H1 (cell line): ENCODE results near the gene THBS4. TPM values are rescaled to one million over a fixed set of nuclear protein-coding genes. Genes with fewer than 3 reads are reported as not detected.

Experiments used
- CTCF ChIA-PET: fragments of 300-600 bp; sonication (Branson Sonifier 250); formaldehyde crosslinking; loops from one replicate; lab custom pipeline; 2021; ENCODE audit not compliant: partially characterized antibody; lab: Charles Lee
- POLR2A ChIA-PET: fragments of 300-600 bp; sonication (Branson Sonifier 250); formaldehyde crosslinking; loops from one replicate; lab custom pipeline; 2021; ENCODE audit warnings: inconsistent platforms; ENCODE audit not compliant: partially characterized antibody; lab: Charles Lee
- DNase-seq, 2 experiments: peaks; one replicate each; pipeline versions ENCODE4 v3.0.0 to v3.0.0-alpha.2; 2010 to 2022; ENCODE audit warnings: low spot score in 2 of 2, low read depth in 1 of 2, mixed read lengths in 1 of 2
- FAIRE-seq: peaks from 2 replicates; lab custom pipeline; 2011; peaks lifted over from hg19 to GRCh38; lab: Jason Lieb, UNC
- H2AFZ ChIP-seq: 2 replicates; pipeline ENCODE4 v1.8.1; 2012; ENCODE audit warnings: low read length, inconsistent platforms
- H2AK5ac ChIP-seq: 2 replicates; pipeline ENCODE4 v1.6.1; 2013; ENCODE audit warnings: low read depth, low read length
- H2BK120ac ChIP-seq: replicated peaks from 2 replicates; pipeline ENCODE3; 2013; ENCODE audit warnings: low read depth, low read length, inconsistent platforms
- H2BK12ac ChIP-seq: 2 replicates; pipeline ENCODE4 v1.6.1; 2013; ENCODE audit warnings: low read depth, low read length
- H2BK15ac ChIP-seq: 2 replicates; pipeline ENCODE4 v1.6.1; 2013; ENCODE audit warnings: low read length
- H2BK20ac ChIP-seq: 2 replicates; pipeline ENCODE4 v1.6.1; 2013; ENCODE audit warnings: low read length
- H2BK5ac ChIP-seq: 2 replicates; pipeline ENCODE4 v1.6.1; 2013; ENCODE audit warnings: low read depth, low read length
- H3K14ac ChIP-seq: 2 replicates; pipeline ENCODE4 v1.6.1; 2013; ENCODE audit warnings: inconsistent platforms; ENCODE audit not compliant: insufficient read length
- H3K18ac ChIP-seq: 2 replicates; pipeline ENCODE4 v1.6.1; 2013; ENCODE audit warnings: low read length; ENCODE audit errors: extremely low read depth
- H3K23ac ChIP-seq: 2 replicates; pipeline ENCODE4 v1.6.1; 2013; ENCODE audit warnings: inconsistent platforms; ENCODE audit not compliant: insufficient read length
- H3K23me2 ChIP-seq: 2 replicates; pipeline ENCODE4 v1.6.1; 2013; ENCODE audit warnings: low read depth, low read length
- H3K27ac ChIP-seq: 2 replicates; pipeline ENCODE4 v1.6.1; 2011; ENCODE audit warnings: low read depth, low read length, inconsistent platforms
- H3K27me3 ChIP-seq, 4 experiments: replicated peaks in 1 of 4; 1 replicate in 1 of 4; 2 replicates in 3 of 4; pipeline versions ENCODE4 v1.6.1 to v1.8.1; 2011 to 2013; ENCODE audit warnings: low read length in 3 of 4, mild to moderate bottlenecking in 3 of 4, inconsistent platforms in 2 of 4, mixed read lengths in 2 of 4, moderate library complexity in 1 of 4; ENCODE audit not compliant: control insufficient read depth in 3 of 4, insufficient read depth in 3 of 4; ENCODE audit errors: extremely low read depth in 1 of 4
- H3K36me3 ChIP-seq, 4 experiments: 2 replicates each; pipeline versions ENCODE4 v1.6.1 to v1.8.1; 2011 to 2013; ENCODE audit warnings: mild to moderate bottlenecking in 4 of 4, low read length in 3 of 4, moderate library complexity in 2 of 4, control low read depth in 1 of 4, inconsistent platforms in 1 of 4; ENCODE audit not compliant: insufficient read depth in 4 of 4, control insufficient read depth in 2 of 4
- H3K4ac ChIP-seq: replicated peaks from 2 replicates; pipeline ENCODE3; 2013; ENCODE audit warnings: low read length, low read depth, mixed read lengths, inconsistent platforms; ENCODE audit not compliant: insufficient read length
- H3K4me1 ChIP-seq, 4 experiments: replicated peaks in 1 of 4; 1 replicate in 1 of 4; 2 replicates in 3 of 4; pipeline versions ENCODE4 v1.6.1 to v1.8.1; 2011 to 2013; ENCODE audit warnings: low read length in 3 of 4, inconsistent platforms in 2 of 4, mixed read lengths in 1 of 4; ENCODE audit not compliant: insufficient read depth in 4 of 4, control insufficient read depth in 3 of 4
- H3K4me2 ChIP-seq, 2 experiments: 2 replicates each; pipeline versions ENCODE4 v1.6.1 to v1.8.1; 2011 to 2013; ENCODE audit warnings: low read depth in 2 of 2, low read length in 2 of 2, control low read depth in 1 of 2, inconsistent platforms in 1 of 2, mild to moderate bottlenecking in 1 of 2; ENCODE audit not compliant: insufficient read depth in 1 of 2
- H3K4me3 ChIP-seq, 4 experiments: fragments of 200-600, 300-600 bp in 1 of 4; sonication (generic), shearing (Covaris generic), sonication (Bioruptor Twin) in 1 of 4; 2 replicates each; pipeline versions ENCODE4 v1.5.1 to v1.8.1; 2011 to 2016; ENCODE audit warnings: low read length in 4 of 4, low read depth in 3 of 4, control low read depth in 2 of 4, inconsistent platforms in 2 of 4, mild to moderate bottlenecking in 2 of 4, mixed read lengths in 1 of 4, moderate library complexity in 1 of 4; ENCODE audit not compliant: insufficient read depth in 2 of 4; ENCODE audit errors: extremely low read depth in 1 of 4
- H3K56ac ChIP-seq: replicated peaks from 2 replicates; pipeline ENCODE3; 2013; ENCODE audit warnings: low read depth, mild to moderate bottlenecking, mixed read lengths, low read length, inconsistent platforms; ENCODE audit not compliant: insufficient read length
- H3K79me1 ChIP-seq: 2 replicates; pipeline ENCODE4 v1.6.1; 2013; ENCODE audit warnings: low read depth, low read length, control low read depth
- H3K79me2 ChIP-seq, 2 experiments: 2 replicates each; pipeline versions ENCODE4 v1.6.1 to v1.8.1; 2012 to 2013; ENCODE audit warnings: low read length in 2 of 2, mild to moderate bottlenecking in 2 of 2, inconsistent platforms in 1 of 2; ENCODE audit not compliant: insufficient read depth in 2 of 2, control insufficient read depth in 1 of 2
- H3K9ac ChIP-seq, 4 experiments: replicated peaks in 1 of 4; 1 replicate in 1 of 4; 2 replicates in 3 of 4; pipeline versions ENCODE4 v1.6.1 to v1.8.1; 2011 to 2013; ENCODE audit warnings: low read depth in 3 of 4, low read length in 3 of 4, control low read depth in 2 of 4, mild to moderate bottlenecking in 2 of 4, moderate library complexity in 2 of 4, inconsistent platforms in 1 of 4; ENCODE audit errors: extremely low read depth in 1 of 4
- H3K9me3 ChIP-seq, 2 experiments: 2 replicates each; pipeline versions ENCODE4 v1.6.1 to v1.8.1; 2012 to 2013; ENCODE audit warnings: mild to moderate bottlenecking in 2 of 2, moderate library complexity in 2 of 2, control low read depth in 1 of 2, inconsistent platforms in 1 of 2, low read depth in 1 of 2, low read length in 1 of 2, mixed read lengths in 1 of 2; ENCODE audit not compliant: insufficient read depth in 2 of 2
- H4K20me1 ChIP-seq, 2 experiments: replicated peaks in 1 of 2; 2 replicates each; pipeline versions ENCODE3 to v1.8.1; 2011 to 2013; ENCODE audit warnings: inconsistent platforms in 2 of 2, low read length in 2 of 2, mild to moderate bottlenecking in 1 of 2; ENCODE audit not compliant: insufficient read depth in 2 of 2, control insufficient read depth in 1 of 2
- H4K5ac ChIP-seq: 2 replicates; pipeline ENCODE4 v1.6.1; 2013; ENCODE audit warnings: low read length, low read depth, mixed read lengths, inconsistent platforms; ENCODE audit not compliant: insufficient read length
- H4K8ac ChIP-seq: 2 replicates; pipeline ENCODE4 v1.8.0; 2013; ENCODE audit warnings: mild to moderate bottlenecking, moderate library complexity, low read length, inconsistent platforms; ENCODE audit not compliant: insufficient read depth; ENCODE audit errors: extremely low read depth
- H4K91ac ChIP-seq: replicated peaks from 2 replicates; pipeline ENCODE3; 2013; ENCODE audit warnings: low read length, mixed read lengths, inconsistent platforms; ENCODE audit not compliant: insufficient read length
- CREB1 ChIP-seq: IDR thresholded peaks from 2 replicates; pipeline ENCODE4 v1.6.1; 2012; ENCODE audit warnings: inconsistent platforms
- EGR1 ChIP-seq: IDR thresholded peaks from 2 replicates; pipeline ENCODE4 v1.6.1; 2011; ENCODE audit warnings: low read depth, low read length, borderline replicate concordance
- SAP30 ChIP-seq: fragments of 300-600 bp; sonication (generic); IDR thresholded peaks from 2 replicates; pipeline ENCODE4 v1.7.1; 2012; ENCODE audit warnings: low read length, moderate library complexity, mild to moderate bottlenecking, inconsistent platforms; ENCODE audit not compliant: insufficient read depth, insufficient replicate concordance
- SIN3A ChIP-seq, 2 experiments: IDR thresholded peaks in 1 of 2; conservative IDR thresholded peaks in 1 of 2; 2 replicates each; pipeline ENCODE4 v1.6.1; 2011 to 2012; ENCODE audit warnings: low read length in 2 of 2, improper control_type of control experiment in 1 of 2, low read depth in 1 of 2, mild to moderate bottlenecking in 1 of 2
- SUZ12 ChIP-seq: fragments of 200-600 bp; sonication (generic); IDR thresholded peaks from 2 replicates; pipeline ENCODE4 v1.6.1; 2012; ENCODE audit warnings: mild to moderate bottlenecking, inconsistent platforms, low read length, moderate library complexity, mixed read lengths
- TAF1 ChIP-seq: IDR thresholded peaks from 2 replicates; pipeline ENCODE4 v1.6.1; 2011; ENCODE audit warnings: mild to moderate bottlenecking, low read depth, low read length
- TBP ChIP-seq: IDR thresholded peaks from 2 replicates; pipeline ENCODE4 v1.6.1; 2011; ENCODE audit warnings: low read depth, low read length, improper control_type of control experiment
- WGBS, 2 experiments: shearing (Covaris generic) in 1 of 2; methylation state at CpG; one replicate each; pipeline versions ENCODE4 v1.1.6 to v1.1.7; 2013 to 2015; ENCODE audit warnings: low lambda C conversion rate in 2 of 2, mixed read lengths in 2 of 2, inconsistent platforms in 1 of 2, low coverage in 1 of 2, missing lambda C conversion rate in 1 of 2; ENCODE audit not compliant: insufficient replicate concordance in 2 of 2, insufficient coverage in 1 of 2, insufficient read length in 1 of 2; ENCODE audit errors: extremely low coverage in 1 of 2, missing lambda C conversion rate in 1 of 2; 5-methylcytosine and 5-hydroxymethylcytosine counted together
- polyA plus RNA-seq, 7 experiments: library from polyadenylated mRNA; depleted of rRNA in 3 of 7; stranded (reverse) in 5 of 7; unstranded in 2 of 7; fragments of >200 nt in 5 of 7; fragments of 200-250 nt in 2 of 7; gene quantifications; 1 replicate in 5 of 7; 2 replicates in 1 of 7; 4 replicates in 1 of 7; pipeline versions ENCODE4 v1.2.1 to v1.2.3, GENCODE V29; 2011 to 2013; ENCODE audit warnings: missing spikeins in 2 of 7, mixed read lengths in 2 of 7
- total RNA-seq: library from RNA; stranded (reverse); fragmentation: NEBNext Ultra II Directional; extraction: Animal tissue kit (Norgen Biotek cat#: 25700); gene quantifications from 2 replicates; pipeline ENCODE4 v1.2.1, GENCODE V29; 2021
- TF ChIP-seq, protein P1 (sequence below): IDR thresholded peaks from 2 replicates; pipeline ENCODE4 v1.6.1; 2012; ENCODE audit warnings: inconsistent platforms

The THBS4 gene
- total and polyA plus RNA-seq, 2 of the 8 experiments (the other 6 are each of a cell fraction or from before 2014, with no cell fraction given): 12.8 to 25.4 TPM

DNA sequence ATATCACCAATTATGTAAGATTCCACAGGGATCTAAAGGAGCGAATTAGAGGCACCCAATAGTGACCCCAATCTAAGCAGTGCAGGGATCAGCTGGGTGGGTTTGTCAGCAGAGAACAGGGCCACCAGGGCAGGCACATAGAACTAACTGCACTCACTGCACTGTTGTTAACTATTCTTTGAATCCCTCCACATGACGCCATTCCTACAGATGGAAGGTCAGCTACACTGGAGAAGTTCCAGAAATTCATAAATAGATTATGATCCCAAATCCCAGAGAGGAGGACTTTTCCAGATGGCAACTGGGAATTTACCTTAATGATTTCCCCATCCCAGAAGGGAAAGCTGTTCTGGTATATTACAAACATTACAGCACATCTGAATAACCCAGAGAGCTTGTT is 84.2 kb downstream of the THBS4 start:
- Histone ChIP-seq H3K18ac (no peak overlapping the region), H3K27me3 (peaks cover 0 to 2% (median 0%) of the 10 kb centered on the region in 4 experiments; a peak in 1 of 7 replicates), H3K9me3 (0 out of 4 replicates have a peak, but pooled peaks cover 0 to 3% of the 10 kb centered on the region in 2 experiments), H3K23me2 (no peaks in the 10 kb centered on the region), H4K5ac (no peak overlapping the region), H2BK12ac (no peak overlapping the region), H4K91ac (peak overlapping the region; percentile 13), H3K79me1 (no peaks in the 10 kb centered on the region), H3K4ac (no peak overlapping the region), H3K23ac (no peak overlapping the region), H3K27ac (no peak overlapping the region), H2AK5ac (no peak overlapping the region), H3K4me1 (no peaks in the 10 kb centered on the region), H3K14ac (no peak overlapping the region), H2BK15ac (peak overlapping the region; percentile 62; the same call in 1 of the 2 replicates), H2AFZ (no peak overlapping the region), H3K4me2 (no peak overlapping the region), H4K8ac (no peak overlapping the region), H3K36me3 (no peaks in the 10 kb centered on the region), H3K79me2 (no peaks in the 10 kb centered on the region), H2BK20ac (0 out of 2 replicates have a peak overlapping the region, but pooled peaks have one; percentile 10), H3K56ac (no peak overlapping the region), H3K4me3 (no peak overlapping the region), H4K20me1 (no peaks in the 10 kb centered on the region), H2BK120ac (no peak overlapping the region), H3K9ac (no peak overlapping the region), H2BK5ac (no peak overlapping the region)
- TF ChIP-seq SIN3A (conservative IDR thresholded peaks at IDR 0.05 in 1 of 2, IDR thresholded peaks at IDR 0.05 in 1 of 2; ENCODE audit: low read depth in 1 of 2, low read length in 2 of 2): no peak
- no peak for TF ChIP-seq TBP
- TF ChIP-seq CREB1: no peak
- TF ChIP-seq SUZ12: no peak
- no peak for TF ChIP-seq SAP30
- TF ChIP-seq, protein P1, sequence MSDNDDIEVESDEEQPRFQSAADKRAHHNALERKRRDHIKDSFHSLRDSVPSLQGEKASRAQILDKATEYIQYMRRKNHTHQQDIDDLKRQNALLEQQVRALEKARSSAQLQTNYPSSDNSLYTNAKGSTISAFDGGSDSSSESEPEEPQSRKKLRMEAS: no peak
- no peak for TF ChIP-seq EGR1
- TF ChIP-seq TAF1: no peak
- DNase-seq (no peak), FAIRE-seq (no peak)
- 80% methylated on average over 2 of the region's 2 CpGs; no CpG with 5 or more reads in 1 of the 2 experiments for WGBS, 2 experiments
- CTCF ChIA-PET: interaction anchor here (0.7 to 2.4 kb wide), 6 partner anchors 8 to 156 kb away, joined by 3 to 10 read pairs (median 3); no protein-coding TSS in a partner anchor
- POLR2A ChIA-PET: interaction anchor here (1.2 kb wide), 1 partner anchor 9 kb away, joined by 3 read pairs; no protein-coding TSS in a partner anchor
